H9 (cell line): ENCODE results near the gene FHL1. TPM values are rescaled to one million over a fixed set of nuclear protein-coding genes. Genes with fewer than 3 reads are reported as not detected.

ENCODE experiments used
- DNase-seq: peaks from one replicate; pipeline ENCODE4 v3.0.0-alpha.2; 2017
- H2AFZ ChIP-seq: one replicate; pipeline ENCODE4 v1.6.1; 2013; ENCODE audit warnings: mild to moderate bottlenecking, low read length, control low read depth, moderate library complexity
- H2AK5ac ChIP-seq: 2 replicates; pipeline ENCODE4 v1.6.1; 2013; ENCODE audit warnings: low read length, control low read depth, mixed read lengths; ENCODE audit not compliant: insufficient read length
- H2BK120ac ChIP-seq: one replicate; pipeline ENCODE4 v1.6.1; 2013; ENCODE audit warnings: low read depth, mild to moderate bottlenecking, low read length, control low read depth, inconsistent platforms; ENCODE audit not compliant: poor library complexity, severe bottlenecking
- H2BK12ac ChIP-seq: 2 replicates; pipeline ENCODE4 v1.6.1; 2013; ENCODE audit warnings: low read length, control low read depth, mixed read lengths, low read depth; ENCODE audit not compliant: insufficient read length
- H2BK15ac ChIP-seq: 2 replicates; pipeline ENCODE4 v1.6.1; 2013; ENCODE audit warnings: low read depth, low read length, control low read depth
- H2BK20ac ChIP-seq: one replicate; pipeline ENCODE4 v1.6.1; 2013; ENCODE audit warnings: low read depth, mild to moderate bottlenecking, low read length, control low read depth, inconsistent platforms; ENCODE audit not compliant: poor library complexity, severe bottlenecking
- H2BK5ac ChIP-seq: 2 replicates; pipeline ENCODE4 v1.6.1; 2013; ENCODE audit warnings: low read length, control low read depth, mixed read lengths; ENCODE audit not compliant: insufficient read length
- H3K14ac ChIP-seq: 2 replicates; pipeline ENCODE4 v1.6.1; 2013; ENCODE audit warnings: low read length, control low read depth; ENCODE audit not compliant: insufficient read depth
- H3K18ac ChIP-seq: 2 replicates; pipeline ENCODE4 v1.6.1; 2013; ENCODE audit warnings: low read depth, mild to moderate bottlenecking, mixed read lengths, low read length, control low read depth; ENCODE audit not compliant: insufficient read length
- H3K23ac ChIP-seq: 2 replicates; pipeline ENCODE4 v1.6.1; 2013; ENCODE audit warnings: low read length, control low read depth, mixed read lengths, low read depth; ENCODE audit not compliant: insufficient read length
- H3K23me2 ChIP-seq: 2 replicates; pipeline ENCODE4 v1.6.1; 2013; ENCODE audit warnings: low read depth, mild to moderate bottlenecking, mixed read lengths, low read length, control low read depth; ENCODE audit not compliant: insufficient read length, poor library complexity, severe bottlenecking
- H3K27ac ChIP-seq: 2 replicates; pipeline ENCODE4 v1.5.1; 2013; ENCODE audit warnings: low read length, control low read depth, mixed read lengths, low read depth; ENCODE audit not compliant: insufficient read length
- H3K27me3 ChIP-seq: 2 replicates; pipeline ENCODE4 v1.6.1; 2013; ENCODE audit warnings: low read length, control low read depth, inconsistent platforms; ENCODE audit not compliant: insufficient read depth
- H3K4ac ChIP-seq: 2 replicates; pipeline ENCODE4 v1.6.1; 2013; ENCODE audit warnings: low read depth, mild to moderate bottlenecking, control low read depth, inconsistent platforms, low read length, moderate library complexity
- H3K4me1 ChIP-seq: 2 replicates; pipeline ENCODE4 v1.6.1; 2013; ENCODE audit warnings: low read length, control low read depth, inconsistent platforms; ENCODE audit not compliant: insufficient read depth
- H3K4me2 ChIP-seq: 2 replicates; pipeline ENCODE4 v1.6.1; 2013; ENCODE audit warnings: low read length, control low read depth, mixed read lengths; ENCODE audit not compliant: insufficient read length, insufficient read depth
- H3K56ac ChIP-seq: 2 replicates; pipeline ENCODE4 v1.6.1; 2013; ENCODE audit warnings: low read depth, mild to moderate bottlenecking, mixed read lengths, low read length, control low read depth; ENCODE audit not compliant: insufficient read length
- H3K79me1 ChIP-seq: 2 replicates; pipeline ENCODE4 v1.6.1; 2013; ENCODE audit warnings: low read depth, mild to moderate bottlenecking, moderate library complexity, low read length, control low read depth, inconsistent platforms; ENCODE audit not compliant: insufficient read depth, poor library complexity, severe bottlenecking
- H3K79me2 ChIP-seq: 2 replicates; pipeline ENCODE4 v1.6.1; 2013; ENCODE audit warnings: low read length, control low read depth, inconsistent platforms; ENCODE audit not compliant: insufficient read depth
- H3K9ac ChIP-seq: 2 replicates; pipeline ENCODE4 v1.6.1; 2013; ENCODE audit warnings: low read length, control low read depth, mixed read lengths; ENCODE audit not compliant: insufficient read length; ENCODE audit errors: extremely low read depth
- H3K9me3 ChIP-seq: one replicate; pipeline ENCODE4 v1.6.1; 2013; ENCODE audit warnings: low read depth, low read length, inconsistent platforms; ENCODE audit not compliant: control insufficient read depth
- H3T11ph ChIP-seq: one replicate; pipeline ENCODE4 v1.6.1; 2013; ENCODE audit warnings: mild to moderate bottlenecking, low read length, control low read depth, inconsistent platforms
- H4K20me1 ChIP-seq: one replicate; pipeline ENCODE4 v1.6.1; 2013; ENCODE audit not compliant: control insufficient read depth, insufficient read length, insufficient read depth
- H4K5ac ChIP-seq: 2 replicates; pipeline ENCODE4 v1.6.1; 2013; ENCODE audit warnings: low read depth, mild to moderate bottlenecking, mixed read lengths, low read length, control low read depth; ENCODE audit not compliant: insufficient read length
- H4K8ac ChIP-seq: replicated peaks from 2 replicates; pipeline ENCODE4 v1.6.1; 2013; ENCODE audit warnings: low read length, control low read depth, mixed read lengths, low read depth; ENCODE audit not compliant: insufficient read length
- H4K91ac ChIP-seq: 2 replicates; pipeline ENCODE4 v1.6.1; 2013; ENCODE audit warnings: low read depth, mild to moderate bottlenecking, moderate library complexity, mixed read lengths, low read length, control low read depth; ENCODE audit not compliant: insufficient read length
- H3K27ac Mint-ChIP-seq, 3 experiments: 2 replicates in 2 of 3; 3 replicates in 1 of 3; pipeline ENCODE4 v1.8.0; 2020 to 2021; ENCODE audit warnings: mixed read lengths in 3 of 3, mild to moderate bottlenecking in 1 of 3, moderate library complexity in 1 of 3
- H3K27me3 Mint-ChIP-seq: 2 replicates; pipeline ENCODE4 v1.8.0; 2021; ENCODE audit warnings: low read depth, mild to moderate bottlenecking, moderate library complexity, mixed read lengths
- H3K36me3 Mint-ChIP-seq, 3 experiments: 2 replicates in 2 of 3; 3 replicates in 1 of 3; pipeline ENCODE4 v1.8.0; 2020 to 2021; ENCODE audit warnings: low read depth in 3 of 3, mixed read lengths in 3 of 3; ENCODE audit not compliant: insufficient read depth in 1 of 3
- H3K4me1 Mint-ChIP-seq, 2 experiments: 2 replicates each; pipeline ENCODE4 v1.8.0; 2020; ENCODE audit warnings: mixed read lengths in 2 of 2
- H3K4me3 Mint-ChIP-seq, 2 experiments: 2 replicates in 1 of 2; 3 replicates in 1 of 2; pipeline ENCODE4 v1.8.0; 2020 to 2021; ENCODE audit warnings: mild to moderate bottlenecking in 2 of 2, mixed read lengths in 2 of 2, moderate library complexity in 1 of 2
- H3K9me3 Mint-ChIP-seq, 2 experiments: 2 replicates in 1 of 2; 3 replicates in 1 of 2; pipeline ENCODE4 v1.8.0; 2020; ENCODE audit warnings: mild to moderate bottlenecking in 2 of 2, mixed read lengths in 2 of 2, moderate library complexity in 1 of 2
- CTCF ChIP-seq: fragments of 200-600 bp; sonication (generic); conservative IDR thresholded peaks from 3 replicates; pipeline ENCODE4 v1.8.0; 2021; ENCODE audit warnings: antibody characterized with exemption, mild to moderate bottlenecking
- WGBS: extraction: QIAGEN DNeasy Blood & Tissue Kit; methylation state at CpG from one replicate; pipeline ENCODE4 v1.1.7; 2013; ENCODE audit warnings: missing lambda C conversion rate, low lambda C conversion rate, mixed read lengths; ENCODE audit not compliant: insufficient read length; ENCODE audit errors: extremely low coverage; 5-methylcytosine and 5-hydroxymethylcytosine counted together
- total RNA-seq: library from RNA; stranded (reverse); gene quantifications from 2 replicates; pipeline ENCODE4 v1.2.1, GENCODE V29; 2021

Gene FHL1
- total RNA-seq, 1 experiment from 2014 or later = 20.0 TPM

DNA sequence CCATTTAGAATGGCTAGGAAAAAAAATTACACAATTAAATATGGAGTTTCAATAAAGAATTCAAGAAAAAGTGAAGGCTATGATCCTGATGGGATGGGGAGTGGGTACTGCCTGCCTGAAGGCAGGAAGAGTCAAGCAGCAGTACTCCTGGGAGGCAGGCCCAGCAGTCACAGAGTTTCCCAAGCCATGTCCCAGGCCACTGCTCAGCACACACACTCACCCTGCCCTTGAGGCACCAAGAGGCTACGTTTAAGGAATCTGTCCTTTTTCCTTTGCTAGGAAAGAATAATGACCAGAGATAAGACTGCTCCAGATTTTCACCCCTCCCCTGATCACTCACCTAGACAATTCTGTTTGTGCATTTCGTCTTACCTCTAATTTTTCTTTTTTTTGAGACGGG, 73.6 kb downstream of the FHL1 start:
- no peak for TF ChIP-seq CTCF
- Histone ChIP-seq H3K18ac (no peak overlapping the region), H3K23me2 (no peaks in the 10 kb centered on the region), H3K56ac (no peak overlapping the region), H3K4me1 (no peaks in the 10 kb centered on the region), H4K20me1 (no peaks in the 10 kb centered on the region), H3K79me1 (no peaks in the 10 kb centered on the region), H3K9me3 (peaks cover 25% of the 10 kb centered on the region), H2AFZ (no peak overlapping the region), H2BK15ac (no peak overlapping the region), H2BK5ac (no peak overlapping the region), H3K27me3 (no peaks in the 10 kb centered on the region), H3K4ac (no peak overlapping the region), H3K9ac (no peak overlapping the region), H3T11ph (no peak overlapping the region), H3K27ac (no peak overlapping the region), H3K4me2 (no peak overlapping the region), H4K8ac (no peak overlapping the region), H4K91ac (no peak overlapping the region), H3K79me2 (no peaks in the 10 kb centered on the region), H2AK5ac (no peak overlapping the region), H3K23ac (no peak overlapping the region), H2BK120ac (no peak overlapping the region), H4K5ac (no peak overlapping the region), H2BK20ac (no peak overlapping the region), H2BK12ac (no peak overlapping the region), H3K14ac (no peak overlapping the region)
- Mint-ChIP-seq H3K9me3 (peaks cover 47 to 65% of the 10 kb centered on the region in 2 experiments), H3K4me3 (no peak overlapping the region), H3K27ac (no peak overlapping the region), H3K4me1 (peaks cover 0 to 4% of the 10 kb centered on the region in 2 experiments; a peak in 1 of 4 replicates), H3K27me3 (no peaks in the 10 kb centered on the region), H3K36me3 (peaks cover 22 to 74% (median 54%) of the 10 kb centered on the region in 3 experiments)
- DNase-seq = no peak
- no CpG with 5 or more reads among the region's 3 CpGs for WGBS
